Measurements from ENCODE around the gene ADAM22.

ADAM22 gene

DNA sequence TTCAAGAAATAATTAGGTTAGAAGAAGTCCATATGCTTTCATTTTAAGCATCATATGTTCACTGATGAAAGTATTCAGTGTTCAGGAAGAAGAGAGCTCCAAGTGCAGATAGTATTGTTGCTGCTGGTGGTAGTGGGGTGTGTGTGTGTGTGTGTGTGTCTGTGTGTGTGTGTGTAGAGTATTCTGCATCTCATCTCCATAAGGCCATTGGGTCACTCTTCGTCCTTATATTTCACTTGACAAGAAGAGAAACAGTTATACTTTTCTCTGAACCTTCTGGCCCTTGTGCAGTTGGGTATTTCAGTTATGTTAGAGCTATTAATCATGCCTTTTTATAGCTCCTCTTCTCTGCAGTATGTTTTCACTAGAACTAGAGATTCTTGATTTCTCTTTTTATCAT lies 26.2 kb downstream of the ADAM22 start:
- no peak overlapping the region for H3K4me3 ChIP-seq (ENCODE audit: low read depth, low read length)
- in situ Hi-C loops (cut with HindIII; ENCODE audit: low sequenced_read_pairs): no loop called here
- no peak for DNase-seq (ENCODE audit: low read depth, low spot score)
- TF ChIP-seq, protein P1, sequence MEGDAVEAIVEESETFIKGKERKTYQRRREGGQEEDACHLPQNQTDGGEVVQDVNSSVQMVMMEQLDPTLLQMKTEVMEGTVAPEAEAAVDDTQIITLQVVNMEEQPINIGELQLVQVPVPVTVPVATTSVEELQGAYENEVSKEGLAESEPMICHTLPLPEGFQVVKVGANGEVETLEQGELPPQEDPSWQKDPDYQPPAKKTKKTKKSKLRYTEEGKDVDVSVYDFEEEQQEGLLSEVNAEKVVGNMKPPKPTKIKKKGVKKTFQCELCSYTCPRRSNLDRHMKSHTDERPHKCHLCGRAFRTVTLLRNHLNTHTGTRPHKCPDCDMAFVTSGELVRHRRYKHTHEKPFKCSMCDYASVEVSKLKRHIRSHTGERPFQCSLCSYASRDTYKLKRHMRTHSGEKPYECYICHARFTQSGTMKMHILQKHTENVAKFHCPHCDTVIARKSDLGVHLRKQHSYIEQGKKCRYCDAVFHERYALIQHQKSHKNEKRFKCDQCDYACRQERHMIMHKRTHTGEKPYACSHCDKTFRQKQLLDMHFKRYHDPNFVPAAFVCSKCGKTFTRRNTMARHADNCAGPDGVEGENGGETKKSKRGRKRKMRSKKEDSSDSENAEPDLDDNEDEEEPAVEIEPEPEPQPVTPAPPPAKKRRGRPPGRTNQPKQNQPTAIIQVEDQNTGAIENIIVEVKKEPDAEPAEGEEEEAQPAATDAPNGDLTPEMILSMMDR (IDR thresholded peaks at IDR 0.05; ENCODE audit: low read depth, low read length): no peak

DNA sequence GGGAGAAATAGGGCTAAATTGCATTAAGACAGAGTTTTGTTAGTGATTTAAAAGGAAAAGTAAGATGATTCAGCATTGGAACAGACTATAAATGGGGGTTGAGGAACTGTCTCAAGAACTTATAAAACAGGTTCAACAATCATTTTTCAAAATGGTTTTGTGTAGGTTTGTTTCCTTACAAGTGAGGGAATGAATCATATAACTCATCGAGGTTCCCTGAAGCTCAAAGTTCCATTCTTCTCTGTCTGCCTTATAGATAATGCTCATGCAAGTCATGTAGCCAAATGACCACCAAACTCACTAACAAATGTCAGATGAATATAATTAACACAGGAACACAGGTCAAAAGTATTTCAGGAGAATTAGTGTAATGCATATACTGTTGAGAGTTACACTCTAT lies 27.7 kb downstream of the ADAM22 start:
- in situ Hi-C loops (cut with HindIII; ENCODE audit: low sequenced_read_pairs): no loop called here

DNA sequence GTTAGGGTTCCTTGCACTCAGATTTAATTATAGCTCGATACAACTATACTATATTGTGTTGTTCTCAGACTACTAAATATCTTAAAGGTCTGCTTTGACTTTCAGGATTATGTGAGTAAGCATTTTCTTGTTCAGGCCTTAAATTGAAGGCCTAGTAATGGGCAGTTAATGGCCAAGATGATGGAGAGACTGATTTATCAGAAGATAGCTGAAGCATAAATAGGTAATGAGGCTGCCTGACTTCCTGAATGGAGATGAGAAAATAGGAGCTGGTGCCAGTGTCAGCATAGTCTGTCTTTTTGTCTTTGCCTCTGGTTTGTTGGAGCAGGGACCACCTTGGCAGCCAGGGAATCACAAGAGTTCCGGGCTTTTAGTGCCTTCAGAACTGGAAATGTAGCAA lies 32.2 kb downstream of the ADAM22 start:
- TF ChIP-seq, protein P1 (IDR thresholded peaks at IDR 0.05; ENCODE audit: low read depth, low read length): no peak
- no peak for DNase-seq (ENCODE audit: low read depth, low spot score)
- no peak overlapping the region for H3K4me3 ChIP-seq (ENCODE audit: low read depth, low read length)
- in situ Hi-C loops (cut with HindIII; ENCODE audit: low sequenced_read_pairs): no loop called here

More for the DNA sequence above, 27.7 kb downstream of the ADAM22 start:
- no peak for DNase-seq (ENCODE audit: low read depth, low spot score)
- no peak overlapping the region for H3K4me3 ChIP-seq (ENCODE audit: low read depth, low read length)
- TF ChIP-seq, protein P1 (IDR thresholded peaks at IDR 0.05; ENCODE audit: low read depth, low read length): no peak

DNA sequence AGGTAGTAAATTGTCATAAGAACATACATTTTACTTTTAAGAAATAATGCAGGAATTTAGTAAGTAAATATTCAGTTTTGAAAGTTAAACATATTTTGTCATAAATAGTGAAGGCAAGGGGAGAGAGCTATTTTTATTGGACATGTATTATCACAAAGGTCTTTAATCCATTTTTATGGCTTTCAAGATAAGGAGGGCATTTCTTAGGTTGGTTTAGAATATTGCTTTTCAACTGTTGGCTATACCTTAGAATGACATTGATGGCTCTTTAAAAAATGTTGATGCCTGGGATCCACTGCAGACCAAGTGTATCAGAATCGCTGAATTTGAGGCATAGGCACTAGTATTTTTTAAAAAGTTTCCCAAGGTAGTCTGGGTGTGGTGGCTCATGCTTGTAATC lies 34.0 kb downstream of the ADAM22 start:
- no peak overlapping the region for H3K4me3 ChIP-seq (ENCODE audit: low read depth, low read length)
- TF ChIP-seq, protein P1 (IDR thresholded peaks at IDR 0.05; ENCODE audit: low read depth, low read length): no peak
- in situ Hi-C loops (cut with HindIII; ENCODE audit: low sequenced_read_pairs): no loop called here
- DNase-seq (ENCODE audit: low read depth, low spot score): no peak

DNA sequence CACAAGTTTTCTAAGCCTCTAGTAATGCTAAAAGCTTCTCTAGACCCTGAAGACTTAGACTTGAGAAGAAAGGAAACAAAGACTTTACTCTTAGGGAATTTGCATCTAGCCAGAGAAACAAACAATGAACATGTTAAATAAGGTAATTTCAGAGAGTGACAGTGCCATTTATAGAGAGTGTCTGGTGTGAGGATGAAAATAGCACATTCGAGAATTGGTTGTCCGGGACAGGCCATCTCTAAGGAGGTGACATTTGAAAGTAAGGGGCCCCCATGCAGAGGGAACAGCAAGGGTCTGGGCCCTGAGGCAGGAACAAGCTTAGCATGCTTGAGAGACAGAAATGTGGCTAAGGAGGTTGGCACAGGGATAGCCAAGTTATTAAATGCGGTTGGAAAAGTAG lies 48.1 kb downstream of the ADAM22 start:
- TF ChIP-seq, protein P1 (IDR thresholded peaks at IDR 0.05; ENCODE audit: low read depth, low read length): no peak
- no peak overlapping the region for H3K4me3 ChIP-seq (ENCODE audit: low read depth, low read length)
- in situ Hi-C loops (cut with HindIII; ENCODE audit: low sequenced_read_pairs): no loop called here
- no peak for DNase-seq (ENCODE audit: low read depth, low spot score)

DNA sequence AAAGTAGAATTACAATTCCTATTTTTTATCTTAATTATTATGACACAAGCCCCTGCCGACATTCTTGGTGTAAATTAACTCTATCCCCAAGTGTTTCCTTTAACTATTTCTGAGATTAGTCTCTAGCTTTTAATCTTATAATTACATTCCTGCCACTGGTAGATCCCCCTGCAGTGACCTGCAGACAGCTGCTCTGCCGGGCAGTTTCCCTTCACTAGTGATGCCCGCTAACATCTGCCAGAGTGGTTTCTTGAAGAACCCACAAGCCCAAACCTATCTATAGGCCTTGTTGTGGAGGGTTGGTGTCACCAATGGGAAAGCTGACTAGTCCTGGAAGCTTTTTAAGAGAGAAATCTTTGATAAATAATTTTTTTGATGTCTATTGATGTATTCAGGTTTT lies 50.0 kb downstream of the ADAM22 start:
- no peak for DNase-seq (ENCODE audit: low read depth, low spot score)
- TF ChIP-seq, protein P1 (IDR thresholded peaks at IDR 0.05; ENCODE audit: low read depth, low read length): no peak
- in situ Hi-C loops (cut with HindIII; ENCODE audit: low sequenced_read_pairs): no loop called here
- no peak overlapping the region for H3K4me3 ChIP-seq (ENCODE audit: low read depth, low read length)

DNA sequence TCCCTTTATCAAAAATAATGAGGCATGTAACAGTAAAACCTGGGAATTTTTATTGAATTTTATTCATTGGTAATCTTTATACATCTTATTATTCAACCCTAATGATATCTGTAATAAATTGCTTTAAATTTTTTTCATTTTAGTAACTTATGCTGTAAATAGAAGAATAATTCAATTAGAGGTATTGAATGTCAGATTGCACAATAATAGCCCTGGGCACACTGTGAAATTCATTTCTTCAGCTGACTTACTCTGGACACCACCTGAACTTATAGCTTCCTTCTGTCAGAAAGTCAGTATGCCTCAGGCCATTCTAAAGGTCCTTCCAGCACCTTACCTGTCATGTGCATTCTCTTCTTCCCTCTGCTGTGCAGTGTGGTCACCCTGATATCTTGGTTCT lies 59.2 kb downstream of the ADAM22 start:
- H3K4me3 ChIP-seq (ENCODE audit: low read depth, low read length): no peak overlapping the region
- in situ Hi-C loops (cut with HindIII; ENCODE audit: low sequenced_read_pairs): no loop called here
- no peak for DNase-seq (ENCODE audit: low read depth, low spot score)
- TF ChIP-seq, protein P1 (IDR thresholded peaks at IDR 0.05; ENCODE audit: low read depth, low read length): no peak
